HFFc6 (cell line): ENCODE data around the gene FNDC8. TPM values are rescaled to one million over a fixed set of nuclear protein-coding genes. Genes with fewer than 3 reads are reported as not detected.
"Not testable (repeated sequence)": the region's sequence is repeated elsewhere in the genome, so short reads cannot be mapped to it uniquely, and the experiment has no call there.

Experiments
- DNase-seq: peaks from one replicate; pipeline ENCODE4 v3.0.0-alpha.2; 2018
- H3K27ac Mint-ChIP-seq: 2 replicates; pipeline ENCODE4 v1.8.0; 2020; ENCODE audit warnings: mild to moderate bottlenecking, mixed read lengths
- H3K27me3 Mint-ChIP-seq: 2 replicates; pipeline ENCODE4 v1.8.0; 2021; ENCODE audit warnings: mild to moderate bottlenecking, moderate library complexity, mixed read lengths; ENCODE audit not compliant: insufficient read depth
- H3K36me3 Mint-ChIP-seq: 2 replicates; pipeline ENCODE4 v1.8.0; 2021; ENCODE audit warnings: low read depth, mixed read lengths
- H3K4me1 Mint-ChIP-seq: 2 replicates; pipeline ENCODE4 v1.8.0; 2020; ENCODE audit warnings: low read depth, mixed read lengths
- H3K4me3 Mint-ChIP-seq: 2 replicates; pipeline ENCODE4 v1.8.0; 2020; ENCODE audit warnings: mild to moderate bottlenecking, moderate library complexity, mixed read lengths
- H3K9me3 Mint-ChIP-seq: 2 replicates; pipeline ENCODE4 v1.8.0; 2020; ENCODE audit warnings: mild to moderate bottlenecking, mixed read lengths
- CTCF ChIP-seq: fragments of 200-600 bp; sonication (generic); IDR thresholded peaks from 2 replicates; pipeline ENCODE4 v1.5.0; 2021; ENCODE audit warnings: antibody characterized with exemption, mild to moderate bottlenecking
- total RNA-seq, 6 experiments: library from RNA; stranded (reverse); fragmentation: NEBNext Ultra II Directional; extraction: Animal tissue kit (Norgen Biotek cat#: 25700); gene quantifications; 2 replicates in 1 of 6; 3 replicates in 5 of 6; pipeline ENCODE4 v1.2.3, GENCODE V29; 2021

The FNDC8 gene
- total RNA-seq, 6 experiments from 2014 or later, result not detected

- Mint-ChIP-seq H3K27ac (no peak overlapping the region), H3K36me3 (peaks cover 23% of the 10 kb centered on the region), H3K4me3 (no peak overlapping the region), H3K4me1 (peaks cover 4% of the 10 kb centered on the region), H3K27me3 (no peaks in the 10 kb centered on the region), H3K9me3 (no peaks in the 10 kb centered on the region)
- no peak for DNase-seq
- no peak for TF ChIP-seq CTCF
These were observed 21.5 kb upstream of the FNDC8 start for GRCh38 chr17:35099908-35100307.

- peaks cover 34% of the 10 kb centered on the region for H3K36me3 Mint-ChIP-seq
- H3K4me1 Mint-ChIP-seq, result no peaks in the 10 kb centered on the region
- no peak overlapping the region for H3K4me3 Mint-ChIP-seq
- H3K27me3 Mint-ChIP-seq, result no peaks in the 10 kb centered on the region
- TF ChIP-seq CTCF, result no peak
- no peak overlapping the region for H3K27ac Mint-ChIP-seq
- no peak for DNase-seq
- no peaks in the 10 kb centered on the region for H3K9me3 Mint-ChIP-seq
These were observed 20.4 kb upstream of the FNDC8 start for GRCh38 chr17:35101036-35101435.

- Mint-ChIP-seq H3K27ac (no peak overlapping the region), H3K27me3 (no peaks in the 10 kb centered on the region; the same call in 1 of the 2 replicates), H3K4me1 (no peaks in the 10 kb centered on the region), H3K36me3 (peaks cover 40% of the 10 kb centered on the region), H3K9me3 (no peaks in the 10 kb centered on the region), H3K4me3 (no peak overlapping the region)
- no peak for DNase-seq
- TF ChIP-seq CTCF, result no peak
These were observed 19.7 kb upstream of the FNDC8 start for GRCh38 chr17:35101725-35102124.

GRCh38 chr17:35103271-35103670 is 18.1 kb upstream of the FNDC8 start:
- no peak for TF ChIP-seq CTCF
- Mint-ChIP-seq H3K27ac (no peak overlapping the region), H3K36me3 (peaks cover 40% of the 10 kb centered on the region), H3K4me1 (no peaks in the 10 kb centered on the region), H3K27me3 (no peaks in the 10 kb centered on the region; the same call in 1 of the 2 replicates), H3K4me3 (no peak overlapping the region), H3K9me3 (no peaks in the 10 kb centered on the region)
- DNase-seq, result no peak

GRCh38 chr17:35104844-35105450 is 16.5 kb upstream of the FNDC8 start:
- Mint-ChIP-seq H3K27ac (no peak overlapping the region), H3K4me3 (no peak overlapping the region), H3K4me1 (no peaks in the 10 kb centered on the region), H3K9me3 (no peaks in the 10 kb centered on the region), H3K36me3 (peaks cover 40% of the 10 kb centered on the region), H3K27me3 (no peaks in the 10 kb centered on the region; the same call in 1 of the 2 replicates)
- TF ChIP-seq CTCF, result no peak
- DNase-seq, result no peak

GRCh38 chr17:35110791-35111190 is 10.6 kb upstream of the FNDC8 start:
- not testable (repeated sequence) for H3K27me3 Mint-ChIP-seq, H3K4me3 Mint-ChIP-seq, H3K27ac Mint-ChIP-seq, H3K4me1 Mint-ChIP-seq, H3K9me3 Mint-ChIP-seq, H3K36me3 Mint-ChIP-seq, DNase-seq
